ENCODE measurements around the gene PSD2.

Gene PSD2

GRCh38 chr5:139838381-139839197, 43.0 kb downstream of the PSD2 start:
- DNase-seq = no peak

- no peak for DNase-seq
Observed at GRCh38 chr5:139839232-139839815, 43.7 kb downstream of the PSD2 start.

GRCh38 chr5:139839918-139840317, 44.3 kb downstream of the PSD2 start:
- DNase-seq = no peak

GRCh38 chr5:139841549-139841948, 45.9 kb downstream of the PSD2 start:
- DNase-seq = no peak

GRCh38 chr5:139842321-139842720, 46.7 kb downstream of the PSD2 start:
- DNase-seq = no peak

- no peak for DNase-seq
Observed at GRCh38 chr5:139843991-139844390, 48.4 kb downstream of the PSD2 start.

- no peak for DNase-seq
Observed at GRCh38 chr5:139844472-139845145, 49.0 kb downstream of the PSD2 start.

- no peak for DNase-seq
Observed at GRCh38 chr5:139845846-139846681, 50.5 kb downstream of the PSD2 start.

GRCh38 chr5:139847091-139847490, 51.5 kb downstream of the PSD2 start:
- no peak for DNase-seq

GRCh38 chr5:139847790-139848507, 52.3 kb downstream of the PSD2 start:
- DNase-seq = no peak

- no peak for DNase-seq
Observed at GRCh38 chr5:139848508-139849100, 53.0 kb downstream of the PSD2 start.

GRCh38 chr5:139849501-139849900, 53.9 kb downstream of the PSD2 start:
- no peak for DNase-seq

GRCh38 chr5:139849942-139850341, 54.3 kb downstream of the PSD2 start:
- no peak for DNase-seq

GRCh38 chr5:139850423-139851016, 54.9 kb downstream of the PSD2 start:
- DNase-seq = no peak

- DNase-seq = no peak
Observed at GRCh38 chr5:139851558-139851957, 56.0 kb downstream of the PSD2 start.

- DNase-seq = no peak
Observed at GRCh38 chr5:139852696-139853095, 57.1 kb downstream of the PSD2 start.

GRCh38 chr5:139854029-139854605, 58.5 kb downstream of the PSD2 start:
- no peak for DNase-seq

- no peak for DNase-seq
Observed at GRCh38 chr5:139854953-139855352, 59.3 kb downstream of the PSD2 start.

- no peak for DNase-seq
Observed at GRCh38 chr5:139855451-139855850, 59.8 kb downstream of the PSD2 start.

- no peak for DNase-seq
Observed at GRCh38 chr5:139855946-139856540, 60.4 kb downstream of the PSD2 start.

GRCh38 chr5:139856714-139857113, 61.1 kb downstream of the PSD2 start:
- DNase-seq = no peak
